Measurements from ENCODE around the gene CAPG. TPM values are rescaled to one million over a fixed set of nuclear protein-coding genes. Genes with fewer than 3 reads are reported as not detected.
A peak's percentile ranks its signal among the peaks of the same experiment; 100 is the strongest.
"Not testable (repeated sequence)": the region's sequence is repeated elsewhere in the genome, so short reads cannot be mapped to it uniquely, and the experiment has no call there.

Gene CAPG
- total and polyA plus RNA-seq, 7 donors = 20.9 to 230 (median 33.0) TPM

- H3K27me3 ChIP-seq = no peaks in the 10 kb centered on the region
- peaks cover 0 to 34% (median 30%) of the 10 kb centered on the region in 4 donors for H3K4me1 ChIP-seq
- no peaks in the 10 kb centered on the region for H3K36me3 ChIP-seq
- 49 to 72% methylated on average over 17 of the region's 17 CpGs for WGBS, 2 donors
- intact Hi-C loops (cut with DNase I) = no loop called here
- TF ChIP-seq POLR2AphosphoS5 (IDR thresholded peaks at IDR 0.05) (no peak), EP300 (IDR thresholded peaks at IDR 0.05) (no peak), POLR2A (IDR thresholded peaks at IDR 0.05) (no peak), CTCF (IDR thresholded peaks at IDR 0.05) (no peak)
- peak overlapping the region; percentile 61 to 73 (median 70) for H3K4me3 ChIP-seq
- DNase-seq = no peak
- H3K27ac ChIP-seq = peak overlapping the region; percentile 92 to 94 (median 93)
- no peaks in the 10 kb centered on the region for H3K9me3 ChIP-seq
Observed at GRCh38 chr2:85419009-85419675, 9.0 kb upstream of the CAPG start.

- intact Hi-C loops (cut with DNase I) = no loop called here
Observed at GRCh38 chr2:85418132-85419008, 8.2 kb upstream of the CAPG start, which contains the start of gene SH2D6. Gene SH2D6 (plus strand): TSS chr2:85418714. CDS start chr2:85429466, 10,752 bp downstream.

GRCh38 chr2:85415980-85416650 is 5.9 kb upstream of the CAPG start:
- no peaks in the 10 kb centered on the region for H3K9me3 ChIP-seq
- H3K27me3 ChIP-seq = no peaks in the 10 kb centered on the region
- WGBS, 2 donors = 83 to 89% methylated on average over 12 of the region's 12 CpGs
- TF ChIP-seq POLR2AphosphoS5 (IDR thresholded peaks at IDR 0.05) (no peak), CTCF (IDR thresholded peaks at IDR 0.05) (no peak), EP300 (IDR thresholded peaks at IDR 0.05) (no peak), POLR2A (IDR thresholded peaks at IDR 0.05) (no peak)
- no peak overlapping the region for H3K27ac ChIP-seq
- H3K4me1 ChIP-seq = peaks cover 0 to 37% (median 36%) of the 10 kb centered on the region in 4 donors
- no peaks in the 10 kb centered on the region for H3K36me3 ChIP-seq
- no peak for DNase-seq
- intact Hi-C loops (cut with DNase I) = no loop called here
- no peak overlapping the region for H3K4me3 ChIP-seq

More at GRCh38 chr2:85418132-85419008, 8.2 kb upstream of the CAPG start, which contains the start of gene SH2D6:
- peak; percentile 93 for DNase-seq
- H3K36me3 ChIP-seq = no peaks in the 10 kb centered on the region
- H3K27me3 ChIP-seq = no peaks in the 10 kb centered on the region
- no peaks in the 10 kb centered on the region for H3K9me3 ChIP-seq
- H3K4me1 ChIP-seq = peaks cover 0 to 40% (median 36%) of the 10 kb centered on the region in 4 donors
- TF ChIP-seq POLR2AphosphoS5 (IDR thresholded peaks at IDR 0.05) (peak; percentile 85 to 93 (median 93)), CTCF (IDR thresholded peaks at IDR 0.05) (no peak), POLR2A (IDR thresholded peaks at IDR 0.05) (peak in 1 of 2 donors; percentile 58)
- H3K27ac ChIP-seq = peak within 1 kb of the TSS; percentile 92 to 94 (median 93)
- H3K4me3 ChIP-seq = peak within 1 kb of the TSS; percentile 61 to 73 (median 70)
- 18% methylated on average over 57 of the region's 57 CpGs for WGBS, 2 donors

GRCh38 chr2:85414761-85415553 is 4.8 kb upstream of the CAPG start:
- no peaks in the 10 kb centered on the region for H3K27me3 ChIP-seq
- intact Hi-C loops (cut with DNase I) = no loop called here

GRCh38 chr2:85414421-85414759 is 4.2 kb upstream of the CAPG start:
- 76 to 87% methylated on average over 5 of the region's 5 CpGs for WGBS, 2 donors
- intact Hi-C loops (cut with DNase I); H3K9me3 ChIP-seq; H3K27me3 ChIP-seq; DNase-seq; H3K36me3 ChIP-seq: not testable (repeated sequence)
- peak overlapping the region in 3 of 4 donors; percentile 44 to 60 (median 55) for H3K27ac ChIP-seq
- peak overlapping the region in 1 of 4 donors; percentile 55 for H3K4me3 ChIP-seq
- H3K4me1 ChIP-seq = peaks cover 0 to 31% (median 22%) of the 10 kb centered on the region in 4 donors

More at GRCh38 chr2:85414761-85415553, 4.8 kb upstream of the CAPG start:
- Histone ChIP-seq H3K4me1 (peaks cover 0 to 32% (median 26%) of the 10 kb centered on the region in 4 donors), H3K27ac (no peak overlapping the region), H3K9me3 (no peaks in the 10 kb centered on the region), H3K36me3 (no peaks in the 10 kb centered on the region), H3K4me3 (no peak overlapping the region)
- 74 to 85% methylated on average over 7 of the region's 7 CpGs for WGBS, 2 donors
- no peak for TF ChIP-seq POLR2A (IDR thresholded peaks at IDR 0.05)
- TF ChIP-seq EP300 (IDR thresholded peaks at IDR 0.05) = no peak
- no peak for TF ChIP-seq CTCF (IDR thresholded peaks at IDR 0.05)
- DNase-seq = no peak

Measured in sigmoid colon (tissue), 7 donors.